ENCODE results near the gene CADM1.

CADM1 gene

GRCh38 chr11:115349335-115350017 lies 154.7 kb downstream of the CADM1 start:
- DNase-seq (ENCODE audit: low read depth), result no peak

GRCh38 chr11:115348416-115348815 lies 155.8 kb downstream of the CADM1 start:
- DNase-seq (ENCODE audit: low read depth), result no peak

GRCh38 chr11:115347106-115347505 lies 157.1 kb downstream of the CADM1 start:
- no peak for DNase-seq (ENCODE audit: low read depth)

GRCh38 chr11:115345840-115346239 lies 158.4 kb downstream of the CADM1 start:
- no peak for DNase-seq (ENCODE audit: low read depth)

GRCh38 chr11:115345361-115345760 lies 158.9 kb downstream of the CADM1 start:
- no peak for DNase-seq (ENCODE audit: low read depth)

- DNase-seq (ENCODE audit: low read depth), result no peak
Measured at GRCh38 chr11:115344846-115345245, 159.4 kb downstream of the CADM1 start.

GRCh38 chr11:115342142-115342541 lies 162.1 kb downstream of the CADM1 start:
- DNase-seq (ENCODE audit: low read depth), result no peak

GRCh38 chr11:115340874-115341273 lies 163.3 kb downstream of the CADM1 start:
- DNase-seq (ENCODE audit: low read depth), result no peak

- no peak for DNase-seq (ENCODE audit: low read depth)
Measured at GRCh38 chr11:115338476-115338875, 165.7 kb downstream of the CADM1 start.

GRCh38 chr11:115334932-115335788 lies 169.1 kb downstream of the CADM1 start:
- no peak for DNase-seq (ENCODE audit: low read depth)

GRCh38 chr11:115333949-115334348 lies 170.3 kb downstream of the CADM1 start:
- DNase-seq (ENCODE audit: low read depth), result no peak

- DNase-seq (ENCODE audit: low read depth), result no peak
Measured at GRCh38 chr11:115333121-115333520, 171.1 kb downstream of the CADM1 start.

- no peak for DNase-seq (ENCODE audit: low read depth)
Measured at GRCh38 chr11:115330684-115331482, 173.3 kb downstream of the CADM1 start.

GRCh38 chr11:115326526-115326925 lies 177.7 kb downstream of the CADM1 start:
- DNase-seq (ENCODE audit: low read depth), result no peak

GRCh38 chr11:115325523-115325922 lies 178.7 kb downstream of the CADM1 start:
- no peak for DNase-seq (ENCODE audit: low read depth)

GRCh38 chr11:115324581-115325432 lies 179.4 kb downstream of the CADM1 start:
- DNase-seq (ENCODE audit: low read depth), result no peak

GRCh38 chr11:115322553-115323203 lies 181.5 kb downstream of the CADM1 start:
- no peak for DNase-seq (ENCODE audit: low read depth)

GRCh38 chr11:115321605-115322289 lies 182.5 kb downstream of the CADM1 start:
- DNase-seq (ENCODE audit: low read depth), result no peak

- DNase-seq (ENCODE audit: low read depth), result no peak
Measured at GRCh38 chr11:115317277-115318185, 186.7 kb downstream of the CADM1 start.
